GM12878 (cell line): Measurements from ENCODE around the gene HEBP2. TPM values are rescaled to one million over a fixed set of nuclear protein-coding genes. Genes with fewer than 3 reads are reported as not detected.

Experiments
- ATAC-seq: fragments of 200-7000 bp; cut with Tn5 transposase; 3 replicates; pipeline ENCODE4 v1.9.1; 2020; ENCODE audit warnings: mild to moderate bottlenecking, moderate library complexity
- BruUV-seq: library from RNA; stranded (reverse); fragments of 400-500 nt; replicated peaks from 2 replicates; lab custom pipeline; 2021; lab: Mats Ljungman, UMichigan
- CTCF ChIA-PET: fragments of 300-600 bp; sonication (Branson Sonifier 250); formaldehyde crosslinking; extraction: SDS; loops from one replicate; lab custom pipeline; 2021; ENCODE audit warnings: inconsistent platforms; lab: Yijun Ruan, JAX
- POLR2A ChIA-PET: fragments of 350-600 bp; formaldehyde crosslinking; extraction: SDS; loops from one replicate; lab custom pipeline; 2021; ENCODE audit warnings: inconsistent platforms; lab: Charles Lee
- RAD21 ChIA-PET: fragments of 300-600 bp; sonication (Branson Sonifier 250); formaldehyde crosslinking; loops from one replicate; lab custom pipeline; 2023; ENCODE audit warnings: antibody characterized with exemption; ENCODE audit not compliant: unreplicated experiment; lab: Charles Lee
- SMC1A ChIA-PET: fragments of 300-600 bp; sonication (Branson Sonifier 250); formaldehyde crosslinking; loops from one replicate; lab custom pipeline; 2023; ENCODE audit not compliant: unreplicated experiment, uncharacterized antibody; lab: Charles Lee
- DNase-seq: peaks from one replicate; pipeline ENCODE4 v3.0.0-alpha.2; 2011; ENCODE audit warnings: low read depth, low spot score
- FAIRE-seq: peaks from 3 replicates; lab custom pipeline; 2011; peaks lifted over from hg19 to GRCh38; lab: Jason Lieb, UNC
- H2AFZ ChIP-seq: 2 replicates; pipeline ENCODE4 v1.6.0; 2011; ENCODE audit warnings: low read depth, low read length, control low read depth; ENCODE audit not compliant: control insufficient read depth
- H3K27ac ChIP-seq: 2 replicates; pipeline ENCODE4 v1.5.1; 2011; ENCODE audit warnings: control low read depth; ENCODE audit not compliant: control insufficient read depth, insufficient read depth
- H3K27me3 ChIP-seq, 2 experiments: replicated peaks in 1 of 2; 2 replicates each; pipeline versions ENCODE4 v1.6.0 to v1.6.1; 2011; ENCODE audit warnings: low read length in 1 of 2; ENCODE audit not compliant: control insufficient read depth in 2 of 2, insufficient read depth in 2 of 2
- H3K36me3 ChIP-seq, 2 experiments: 2 replicates each; pipeline ENCODE4 v1.5.1; 2011; ENCODE audit warnings: low read length in 1 of 2; ENCODE audit not compliant: control insufficient read depth in 2 of 2, insufficient read depth in 2 of 2
- H3K4me1 ChIP-seq: 2 replicates; pipeline ENCODE4 v1.6.1; 2011; ENCODE audit warnings: mild to moderate bottlenecking, low read length, moderate library complexity, mixed read lengths; ENCODE audit not compliant: control insufficient read depth, insufficient read depth
- H3K4me2 ChIP-seq: 2 replicates; pipeline ENCODE4 v1.6.0; 2011; ENCODE audit warnings: control low read depth; ENCODE audit not compliant: control insufficient read depth, insufficient read depth
- H3K4me3 ChIP-seq: fragments of 200-600 bp; sonication (generic); 2 replicates; pipeline ENCODE4 v1.5.1; 2016
- H3K79me2 ChIP-seq: 2 replicates; pipeline ENCODE4 v1.6.0; 2011; ENCODE audit warnings: low read length; ENCODE audit not compliant: control insufficient read depth, insufficient read depth
- H3K9ac ChIP-seq: 2 replicates; pipeline ENCODE4 v1.8.0; 2011; ENCODE audit warnings: low read length, control low read depth, mixed read lengths; ENCODE audit not compliant: control insufficient read depth, insufficient read depth
- H3K9me3 ChIP-seq: replicated peaks from 3 replicates; pipeline ENCODE4 v1.5.1; 2011; ENCODE audit warnings: mild to moderate bottlenecking, low read length; ENCODE audit not compliant: control insufficient read depth, insufficient read depth
- H4K20me1 ChIP-seq: 2 replicates; pipeline ENCODE4 v1.6.0; 2011; ENCODE audit not compliant: control insufficient read depth, insufficient read depth
- CEBPB ChIP-seq, 2 experiments: fragments of 150-350 bp in 1 of 2; IDR thresholded peaks; 2 replicates each; pipeline ENCODE4 v1.6.1; 2012 to 2014; ENCODE audit warnings: low read depth in 2 of 2, low read length in 2 of 2, borderline replicate concordance in 1 of 2, inconsistent platforms in 1 of 2
- CHD1 ChIP-seq: IDR thresholded peaks from 2 replicates; pipeline ENCODE4 v1.6.1; 2012; ENCODE audit warnings: low read depth, low read length, improper control_type of control experiment
- EGR1 ChIP-seq, 2 experiments: IDR thresholded peaks; 1 replicate in 1 of 2; 2 replicates in 1 of 2; pipeline ENCODE4 v1.6.1; 2011 to 2012; ENCODE audit warnings: low read depth in 2 of 2, low read length in 2 of 2, borderline replicate concordance in 1 of 2, mild to moderate bottlenecking in 1 of 2, moderate library complexity in 1 of 2
- MXI1 ChIP-seq: fragments of 150-350 bp; IDR thresholded peaks from 2 replicates; pipeline ENCODE4 v1.6.1; 2011; ENCODE audit warnings: low read depth, mild to moderate bottlenecking, inconsistent platforms, low read length, improper control_type of control experiment
- NR2C2 ChIP-seq: IDR thresholded peaks from 2 replicates; pipeline ENCODE4 v1.6.1; 2011; ENCODE audit warnings: borderline replicate concordance, low read depth; ENCODE audit not compliant: control insufficient read depth, insufficient read length
- NR2F1 ChIP-seq: fragments of 450-650 bp; conservative IDR thresholded peaks from 2 replicates; pipeline ENCODE4 v1.6.1; 2017; ENCODE audit warnings: mild to moderate bottlenecking
- PAX8 ChIP-seq: fragments of 450-650 bp; IDR thresholded peaks from 2 replicates; pipeline ENCODE4 v1.6.1; 2017; ENCODE audit warnings: mild to moderate bottlenecking, moderate library complexity
- SP1 ChIP-seq: IDR thresholded peaks from one replicate; pipeline ENCODE4 v1.6.1; 2011; ENCODE audit warnings: low read depth, low read length
- SREBF1 ChIP-seq: IDR thresholded peaks from 2 replicates; pipeline ENCODE4 v1.6.1; 2012; ENCODE audit warnings: mild to moderate bottlenecking, low read length
- ZBED1 ChIP-seq: IDR thresholded peaks from 2 replicates; pipeline ENCODE4 v1.6.1; 2016; ENCODE audit warnings: borderline replicate concordance
- ZNF24 ChIP-seq: fragments of 450-650 bp; IDR thresholded peaks from 2 replicates; pipeline ENCODE4 v1.6.1; 2017; ENCODE audit warnings: antibody characterized with exemption, mild to moderate bottlenecking
- ZNF384 ChIP-seq: IDR thresholded peaks from 2 replicates; pipeline ENCODE4 v1.6.1; 2012; ENCODE audit warnings: low read depth, mild to moderate bottlenecking, low read length, improper control_type of control experiment, borderline replicate concordance
- WGBS: methylation state at CpG from one replicate; pipeline ENCODE4 v1.1.6; 2016; ENCODE audit warnings: low lambda C conversion rate; ENCODE audit not compliant: insufficient replicate concordance, insufficient coverage; ENCODE audit errors: missing lambda C conversion rate; 5-methylcytosine and 5-hydroxymethylcytosine counted together
- in situ Hi-C: fragments of 300-500 bp; cut with MboI; formaldehyde crosslinking; loops from 9 replicates; pipeline ENCODE4 v1.14.3; 2018; ENCODE audit warnings: mixed read lengths
- intact Hi-C: fragments of 100-400 bp; cut with micrococcal nuclease; formaldehyde crosslinking; loops from one replicate; pipeline ENCODE4 v1.14.2; 2022; ENCODE audit not compliant: unreplicated experiment
- polyA plus RNA-seq, 11 experiments: library from polyadenylated mRNA; depleted of rRNA in 4 of 11; unstranded in 6 of 11; stranded (reverse) in 5 of 11; fragments of >200 nt; fragmentation: Nextera tagmentation in 4 of 11; fragmentation: Illumina TruSeq in 1 of 11; extraction: Ambion mirVana in 4 of 11; extraction: Trizol in 1 of 11; gene quantifications; 1 replicate in 1 of 11; 2 replicates in 10 of 11; pipeline versions ENCODE4 v1.2.1 to v1.2.3, GENCODE V29; 2011 to 2016; ENCODE audit warnings: inconsistent platforms in 2 of 11, missing spikeins in 2 of 11, low read depth in 1 of 11
- total RNA-seq, 4 experiments: library from RNA; depleted of rRNA in 3 of 4; stranded (reverse); fragments of >200 nt in 3 of 4; fragmentation: Illumina TruSeq in 1 of 4; extraction: Trizol in 1 of 4; gene quantifications; 2 replicates each; pipeline versions ENCODE4 v1.2.1 to v1.2.3, GENCODE V29; 2013 to 2021
- TF ChIP-seq, protein P1 (sequence below): IDR thresholded peaks from 2 replicates; pipeline ENCODE4 v1.6.1; 2011; ENCODE audit warnings: low read depth, mild to moderate bottlenecking, low read length, moderate library complexity, borderline replicate concordance; ENCODE audit errors: extremely low read depth
- TF ChIP-seq, protein P2 (sequence below): fragments of 450-650 bp; IDR thresholded peaks from 2 replicates; pipeline ENCODE4 v1.6.1; 2017; ENCODE audit warnings: borderline replicate concordance

Gene HEBP2
- total and polyA plus RNA-seq, 10 of the 15 experiments (the other 5 are each of a cell fraction or from before 2014, with no cell fraction given) = 3.8 to 41.8 (median 16.9) TPM

DNA sequence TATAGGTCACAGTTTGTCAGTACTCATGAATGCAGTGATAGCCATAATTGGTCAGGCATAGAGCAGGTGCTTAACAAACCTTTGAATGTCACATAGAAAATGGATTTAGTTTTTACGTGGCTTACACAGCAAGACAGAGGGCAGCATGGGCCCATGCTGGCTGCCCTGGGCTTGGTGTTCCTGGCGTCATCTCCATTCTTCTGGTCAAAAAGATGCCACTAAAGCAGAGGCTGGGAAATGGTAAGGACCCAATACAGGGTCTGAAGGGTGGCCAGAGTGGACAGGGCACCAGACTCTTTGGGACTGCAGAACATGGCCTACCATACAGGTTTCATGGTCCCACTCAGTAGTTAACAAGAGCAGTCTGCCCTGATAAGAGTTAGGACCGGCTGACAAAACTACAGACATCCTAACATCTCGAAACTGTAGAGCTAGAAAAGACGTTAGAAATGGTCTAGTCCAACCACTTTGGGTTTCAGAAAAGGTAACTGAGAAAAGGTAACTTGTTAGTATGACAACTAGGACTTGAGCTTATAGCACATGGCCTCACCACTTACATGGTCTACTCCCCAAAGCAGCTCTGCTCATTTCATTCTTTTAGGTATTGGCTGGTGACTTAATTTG lies 22.6 kb downstream of the HEBP2 start:
- Histone ChIP-seq H3K79me2 (no peaks in the 10 kb centered on the region), H3K4me2 (no peak overlapping the region), H2AFZ (no peak overlapping the region), H3K36me3 (peaks cover 0 to 6% of the 10 kb centered on the region in 2 experiments; a peak in 2 of 4 replicates), H3K9me3 (no peaks in the 10 kb centered on the region), H3K9ac (no peak overlapping the region), H3K27me3 (no peaks in the 10 kb centered on the region), H3K27ac (no peak overlapping the region), H3K4me1 (no peaks in the 10 kb centered on the region), H4K20me1 (no peaks in the 10 kb centered on the region), H3K4me3 (no peak overlapping the region)
- WGBS = 19% methylated on average over 5 of the region's 5 CpGs
- ChIA-PET POLR2A (interaction anchor here (1.3 kb wide), 1 partner anchor 80 kb away, joined by 3 read pairs; no protein-coding TSS in a partner anchor), CTCF (interaction anchor here (0.6 to 17.0 kb wide), 18 partner anchors 10 to 340 kb away, joined by 3 to 387 read pairs (median 6); partner anchors contain the start of genes HEBP2 and NHSL1), RAD21 (interaction anchor here (0.6 to 9.4 kb wide), 7 partner anchors 19 to 1833 kb away, joined by 3 to 202 read pairs (median 5); partner anchors contain the start of gene NHSL1), SMC1A (interaction anchor here (0.8 to 10.0 kb wide), 14 partner anchors 8 to 339 kb away, joined by 3 to 234 read pairs (median 4); no protein-coding TSS in a partner anchor)
- ATAC-seq (no peak), DNase-seq (no peak), FAIRE-seq (no peak)
- BruUV-seq = no TSS peak
- intact Hi-C loops (loop anchor here (5.0 kb wide), 2 partner anchors 309 to 341 kb away; no protein-coding TSS in a partner anchor), in situ Hi-C loops (no loop called here)
- TF ChIP-seq ZNF384 = no peak
- TF ChIP-seq, protein P1, sequence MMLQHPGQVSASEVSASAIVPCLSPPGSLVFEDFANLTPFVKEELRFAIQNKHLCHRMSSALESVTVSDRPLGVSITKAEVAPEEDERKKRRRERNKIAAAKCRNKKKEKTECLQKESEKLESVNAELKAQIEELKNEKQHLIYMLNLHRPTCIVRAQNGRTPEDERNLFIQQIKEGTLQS = no peak

DNA sequence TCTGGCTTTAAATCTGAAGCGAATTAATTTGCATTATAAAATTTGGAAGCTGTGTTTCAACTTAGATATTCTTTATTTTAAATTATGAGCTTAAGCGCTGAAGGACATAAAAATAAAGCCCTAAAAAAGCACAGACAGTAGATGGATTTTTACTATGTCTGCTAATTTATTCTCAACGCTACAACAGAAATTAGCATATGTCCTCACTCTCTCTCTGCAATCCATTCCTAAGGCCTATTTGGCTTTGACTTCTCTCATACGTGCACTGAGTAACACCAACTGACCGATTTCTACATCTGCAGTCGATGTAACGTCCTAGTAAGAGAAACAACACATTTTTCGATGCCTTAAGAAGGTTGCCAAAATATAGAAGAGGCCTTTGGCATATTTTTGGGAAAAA lies 23.7 kb downstream of the HEBP2 start:
- Histone ChIP-seq H3K27ac (no peak overlapping the region), H3K79me2 (no peaks in the 10 kb centered on the region), H2AFZ (no peak overlapping the region), H3K4me2 (no peak overlapping the region), H4K20me1 (no peaks in the 10 kb centered on the region), H3K36me3 (peaks cover 0 to 8% of the 10 kb centered on the region in 2 experiments; a peak in 2 of 4 replicates), H3K27me3 (no peaks in the 10 kb centered on the region), H3K9me3 (no peaks in the 10 kb centered on the region), H3K9ac (no peak overlapping the region), H3K4me1 (no peaks in the 10 kb centered on the region), H3K4me3 (no peak overlapping the region)
- BruUV-seq = no TSS peak
- ChIA-PET POLR2A (interaction anchor here (0.6 to 1.3 kb wide), 3 partner anchors 31 to 82 kb away, joined by 3 to 4 read pairs (median 3); no protein-coding TSS in a partner anchor), RAD21 (interaction anchor here (0.9 to 9.4 kb wide), 6 partner anchors 18 to 312 kb away, joined by 3 to 202 read pairs (median 6); partner anchors contain the start of gene NHSL1), SMC1A (interaction anchor here (0.9 to 10.0 kb wide), 10 partner anchors 9 to 336 kb away, joined by 3 to 234 read pairs (median 6); no protein-coding TSS in a partner anchor), CTCF (interaction anchor here (0.9 to 17.0 kb wide), 21 partner anchors 9 to 341 kb away, joined by 3 to 387 read pairs (median 4); partner anchors contain the start of genes HEBP2 and NHSL1)
- in situ Hi-C loops (no loop called here), intact Hi-C loops (loop anchor here (5.0 kb wide), 2 partner anchors 310 to 340 kb away; no protein-coding TSS in a partner anchor)
- DNase-seq (no peak), ATAC-seq (no peak), FAIRE-seq (no peak)
- 79% methylated on average over 8 of the region's 8 CpGs for WGBS
- no peak for TF ChIP-seq ZNF24
- TF ChIP-seq NR2F1 = no peak
- no peak for TF ChIP-seq SREBF1
- TF ChIP-seq CEBPB (IDR thresholded peaks at IDR 0.05; ENCODE audit: borderline replicate concordance in 1 of 2, low read depth in 2 of 2, low read length in 2 of 2) = no peak
- TF ChIP-seq EGR1 (IDR thresholded peaks at IDR 0.05; ENCODE audit: borderline replicate concordance in 1 of 2, low read depth in 2 of 2, low read length in 2 of 2) = no peak
- TF ChIP-seq, protein P2, sequence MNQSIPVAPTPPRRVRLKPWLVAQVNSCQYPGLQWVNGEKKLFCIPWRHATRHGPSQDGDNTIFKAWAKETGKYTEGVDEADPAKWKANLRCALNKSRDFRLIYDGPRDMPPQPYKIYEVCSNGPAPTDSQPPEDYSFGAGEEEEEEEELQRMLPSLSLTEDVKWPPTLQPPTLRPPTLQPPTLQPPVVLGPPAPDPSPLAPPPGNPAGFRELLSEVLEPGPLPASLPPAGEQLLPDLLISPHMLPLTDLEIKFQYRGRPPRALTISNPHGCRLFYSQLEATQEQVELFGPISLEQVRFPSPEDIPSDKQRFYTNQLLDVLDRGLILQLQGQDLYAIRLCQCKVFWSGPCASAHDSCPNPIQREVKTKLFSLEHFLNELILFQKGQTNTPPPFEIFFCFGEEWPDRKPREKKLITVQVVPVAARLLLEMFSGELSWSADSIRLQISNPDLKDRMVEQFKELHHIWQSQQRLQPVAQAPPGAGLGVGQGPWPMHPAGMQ = no peak
- TF ChIP-seq ZBED1 = no peak
- TF ChIP-seq MXI1 = no peak
- no peak for TF ChIP-seq NR2C2
- no peak for TF ChIP-seq CHD1
- TF ChIP-seq PAX8 = no peak
- TF ChIP-seq SP1 = no peak
